GM10266 (cell line): Measurements from ENCODE around the gene SHFL.

Source experiments
- DNase-seq: peaks from one replicate; pipeline ENCODE4 v3.0.0; 2012; ENCODE audit errors: extremely low spot score
- CTCF ChIP-seq: IDR thresholded peaks from 2 replicates; pipeline ENCODE4 v1.5.1; 2012; ENCODE audit warnings: mild to moderate bottlenecking, low read depth; ENCODE audit not compliant: control insufficient read depth, insufficient read depth; ENCODE audit errors: missing control alignments

The SHFL gene

GRCh38 chr19:10085641-10086590, at the start of gene SHFL:
SHFL (plus strand) TSS chr19:10086317; CDS start chr19:10086428, 111 bp downstream.
- peak; percentile 98 for DNase-seq
- TF ChIP-seq CTCF, result no peak

GRCh38 chr19:10036601-10037071, 49.5 kb upstream of the SHFL start:
- TF ChIP-seq CTCF, result no peak
- no peak for DNase-seq

- TF ChIP-seq CTCF, result no peak
- DNase-seq, result no peak
Measured at GRCh38 chr19:10037367-10037766, 48.8 kb upstream of the SHFL start.

DNA sequence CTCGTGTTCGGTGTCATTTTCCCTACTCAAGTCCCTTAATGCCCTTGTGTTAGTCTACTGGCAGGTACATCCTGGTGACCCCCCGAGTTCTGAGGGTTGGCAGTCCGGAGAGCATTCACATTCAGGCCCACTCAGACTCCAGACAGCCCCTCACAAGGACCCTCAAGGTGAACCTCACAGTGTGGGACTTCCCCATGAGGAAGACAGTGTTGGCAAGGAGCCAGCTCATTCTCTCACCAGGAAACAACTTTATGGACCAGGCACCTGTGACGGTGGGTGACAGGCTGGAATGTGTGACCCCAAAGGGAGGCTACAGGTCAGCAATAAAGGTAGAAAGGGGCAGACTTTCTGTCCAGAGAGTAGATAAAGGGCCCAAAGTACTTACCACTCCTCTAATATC, 48.3 kb upstream of the SHFL start:
- TF ChIP-seq CTCF, result no peak
- no peak for DNase-seq

GRCh38 chr19:10043286-10043927, 42.7 kb upstream of the SHFL start:
- no peak for DNase-seq
- TF ChIP-seq CTCF, result no peak

DNA sequence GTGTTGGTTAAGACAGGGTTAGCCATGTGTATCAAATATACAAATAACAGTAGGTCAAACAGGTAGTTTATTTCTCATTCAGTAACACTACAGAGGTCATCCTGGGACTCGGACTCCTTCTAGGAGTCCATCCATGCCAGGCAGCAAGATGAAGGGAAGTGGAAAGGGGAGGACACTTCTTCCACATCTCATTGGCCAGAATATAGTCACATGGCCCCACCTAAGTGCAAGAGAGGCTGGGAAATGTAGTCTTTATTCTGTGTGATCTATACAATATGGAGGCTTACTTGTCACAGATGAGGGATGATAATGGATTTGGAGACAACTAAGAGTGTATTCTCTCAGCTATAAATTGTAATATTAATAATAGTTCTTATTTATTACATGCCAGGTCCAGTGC, 41.7 kb upstream of the SHFL start:
- no peak for TF ChIP-seq CTCF
- DNase-seq, result no peak

DNA sequence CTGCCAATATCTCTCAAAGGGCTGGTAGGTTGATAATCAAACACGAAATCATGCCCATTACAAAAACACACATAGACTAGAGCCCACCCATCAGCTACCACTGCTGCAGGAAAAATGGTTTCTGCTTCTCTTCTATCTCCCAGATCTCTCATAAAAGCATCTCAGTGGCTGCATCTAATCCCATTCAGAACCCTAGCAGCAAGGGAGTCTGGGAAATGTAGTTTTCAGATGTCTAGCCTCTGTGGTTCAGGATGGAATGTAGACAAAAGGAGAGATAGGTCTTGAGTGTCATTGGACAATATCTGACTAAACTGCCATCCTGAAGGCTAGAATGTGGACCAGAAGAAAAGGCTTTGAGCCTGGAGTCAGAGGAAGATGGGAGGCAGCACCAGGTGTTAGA, 40.7 kb upstream of the SHFL start:
- TF ChIP-seq CTCF, result no peak
- DNase-seq, result no peak
